Sciatic nerve (tissue), 2 donors: ENCODE results near the gene CDH2. TPM values are rescaled to one million over a fixed set of nuclear protein-coding genes. Genes with fewer than 3 reads are reported as not detected.

Experiments
- ATAC-seq: fragments of 200-7000 bp; cut with Tn5 transposase; one replicate; pipeline ENCODE4 v1.9.1; 2020; ENCODE audit warnings: mild to moderate bottlenecking, moderate library complexity
- DNase-seq: peaks from one replicate; pipeline ENCODE4 v3.0.0-alpha.2; 2020; ENCODE audit warnings: low spot score
- intact Hi-C: fragments of 100-400 bp; cut with DNase I; formaldehyde crosslinking; loops from one replicate; pipeline ENCODE4 v1.14.2; 2022
- total RNA-seq: library from RNA; stranded (reverse); fragmentation: NEBNext Ultra II Directional; extraction: Animal tissue kit (Norgen Biotek cat#: 25700); gene quantifications from one replicate; pipeline ENCODE4 v1.2.1, GENCODE V29; 2021
- donor health status: DM: no; HTN: no; CAD: no.
- donor health status: DM: no; HTN: no; CAD: no.

Gene CDH2
- total RNA-seq, 1 donor from 2014 or later = 11.1 TPM

DNA sequence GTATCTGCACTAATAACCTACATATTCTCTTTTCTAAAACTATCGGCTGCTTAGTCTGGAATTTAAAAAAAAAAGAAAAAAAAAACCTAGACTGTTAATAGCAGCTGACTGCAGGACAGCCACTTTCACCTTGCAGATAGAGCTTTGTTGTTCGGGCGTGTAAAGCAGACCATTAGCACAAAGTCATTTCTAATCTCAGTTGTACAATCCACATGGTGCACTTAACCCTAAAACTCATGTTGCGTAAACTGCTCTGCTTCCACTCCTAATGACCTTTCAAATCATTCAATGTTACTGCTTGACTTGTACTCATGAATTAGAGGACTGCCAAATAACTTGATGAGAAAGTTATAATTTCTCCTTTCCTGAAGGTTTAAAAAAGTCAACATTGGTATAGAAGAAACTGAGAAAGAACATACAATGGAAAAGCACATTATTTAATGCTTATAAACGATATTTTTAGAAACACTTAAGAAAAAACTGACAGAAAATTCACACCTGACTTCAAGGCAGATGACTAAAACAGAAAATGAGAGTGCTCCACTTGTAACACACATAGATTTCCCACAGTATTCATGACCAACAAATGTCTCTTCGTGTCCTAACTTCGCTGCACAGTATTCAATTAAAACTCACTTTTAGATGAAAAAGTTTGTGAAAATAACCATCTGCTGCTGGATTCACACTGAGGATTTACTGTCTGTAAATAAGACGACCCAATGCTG lies 2.6 kb downstream of the CDH2 start:
- ATAC-seq = no peak
- DNase-seq = no peak
- intact Hi-C loops = no loop called here

DNA sequence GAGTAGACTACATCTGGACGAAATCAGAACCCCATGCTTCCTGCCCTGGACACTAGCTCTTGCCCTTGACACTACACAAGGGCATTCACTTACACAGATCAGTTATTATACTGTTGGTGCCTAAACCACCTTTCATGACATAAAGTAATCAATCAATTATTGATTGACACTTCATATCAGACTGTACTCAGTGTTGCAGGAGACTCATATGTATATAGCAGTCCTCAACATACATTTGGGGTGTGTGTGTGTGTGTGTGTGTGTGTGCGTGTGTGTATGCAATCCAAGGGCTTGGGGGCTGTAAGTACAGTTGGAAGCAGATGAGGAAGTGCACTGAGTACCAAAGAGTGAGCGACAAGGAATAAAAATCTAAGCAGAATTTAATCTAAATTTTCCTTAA lies 5.1 kb downstream of the CDH2 start:
- DNase-seq (no peak), ATAC-seq (no peak)
- intact Hi-C loops = no loop called here

DNA sequence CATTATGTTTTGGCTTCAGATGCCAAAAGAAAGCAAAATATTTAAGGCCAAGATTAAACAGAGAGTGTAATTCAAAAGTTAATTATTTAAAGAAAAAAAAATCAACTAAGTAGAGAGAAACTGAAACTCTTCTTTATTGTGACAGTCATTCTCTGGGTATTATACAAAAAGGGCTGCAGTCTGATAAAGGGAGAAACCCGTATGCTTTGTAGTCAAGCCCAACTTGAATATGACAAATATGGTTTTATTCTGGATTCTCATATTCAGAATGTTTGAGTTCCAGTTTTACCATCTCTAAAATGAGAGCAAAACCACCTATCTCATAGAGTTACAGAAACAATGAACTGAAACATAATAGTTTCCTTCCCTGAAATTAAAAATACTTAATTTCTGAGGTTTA lies 8.2 kb downstream of the CDH2 start:
- intact Hi-C loops = no loop called here
- ATAC-seq = no peak
- DNase-seq = no peak

DNA sequence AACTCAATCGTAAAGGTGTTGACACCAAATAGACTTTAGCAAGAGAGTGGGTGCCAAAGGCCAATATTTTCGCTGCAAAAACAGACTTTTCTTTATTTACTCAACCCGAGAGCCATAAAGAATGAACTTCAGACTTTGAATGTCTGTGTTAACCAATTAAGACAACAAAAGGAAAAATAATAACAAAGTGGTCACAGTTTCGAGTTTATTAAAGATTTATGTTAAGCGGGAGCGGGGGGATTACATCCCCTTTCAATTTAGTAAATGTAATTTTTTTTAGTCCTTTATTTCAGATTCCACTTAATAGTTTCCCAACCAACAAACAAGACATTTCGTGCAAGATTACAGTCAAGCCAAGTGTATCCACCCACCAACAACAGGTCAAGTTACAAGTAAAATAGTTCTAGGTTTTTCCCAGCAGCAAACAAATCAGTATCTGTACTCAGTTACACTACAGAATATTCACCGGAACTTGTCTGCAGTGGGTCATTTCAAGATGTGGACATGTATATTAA lies 9.0 kb downstream of the CDH2 start:
- intact Hi-C loops = no loop called here
- no peak for DNase-seq
- ATAC-seq = no peak

DNA sequence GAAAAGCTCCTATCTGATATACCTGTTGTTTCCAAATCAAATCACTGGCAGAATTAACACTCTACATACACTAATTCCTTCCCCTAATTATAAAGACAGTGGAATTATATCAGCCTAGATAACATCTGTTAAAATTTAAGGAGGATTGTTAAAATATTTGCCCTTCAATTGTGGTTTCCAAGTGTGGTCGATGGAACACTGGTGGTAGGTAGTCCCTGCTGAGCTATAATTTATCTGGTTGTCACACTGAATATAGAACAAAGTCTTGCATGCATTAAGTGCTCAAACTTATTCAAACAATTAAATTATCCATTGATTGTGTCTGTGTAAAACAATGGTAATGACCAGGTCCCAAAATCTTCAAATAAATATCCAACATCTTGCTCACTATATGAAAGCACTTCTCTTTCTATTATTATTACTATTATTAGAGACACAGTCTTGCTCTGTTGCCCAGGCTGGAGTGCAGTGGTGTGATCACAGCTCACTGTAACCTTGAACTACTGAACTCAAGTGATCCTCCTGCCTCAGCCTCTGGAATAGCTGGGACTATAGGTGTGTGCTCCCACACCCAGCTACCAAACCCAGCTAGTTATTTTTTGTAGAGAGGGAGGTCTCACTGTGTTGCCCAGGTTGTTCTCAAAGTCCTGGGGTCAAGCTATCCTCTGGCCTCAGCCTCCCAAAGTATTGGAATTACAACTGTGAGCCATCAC lies 12.0 kb downstream of the CDH2 start:
- no peak for ATAC-seq
- DNase-seq = no peak
- intact Hi-C loops = no loop called here

DNA sequence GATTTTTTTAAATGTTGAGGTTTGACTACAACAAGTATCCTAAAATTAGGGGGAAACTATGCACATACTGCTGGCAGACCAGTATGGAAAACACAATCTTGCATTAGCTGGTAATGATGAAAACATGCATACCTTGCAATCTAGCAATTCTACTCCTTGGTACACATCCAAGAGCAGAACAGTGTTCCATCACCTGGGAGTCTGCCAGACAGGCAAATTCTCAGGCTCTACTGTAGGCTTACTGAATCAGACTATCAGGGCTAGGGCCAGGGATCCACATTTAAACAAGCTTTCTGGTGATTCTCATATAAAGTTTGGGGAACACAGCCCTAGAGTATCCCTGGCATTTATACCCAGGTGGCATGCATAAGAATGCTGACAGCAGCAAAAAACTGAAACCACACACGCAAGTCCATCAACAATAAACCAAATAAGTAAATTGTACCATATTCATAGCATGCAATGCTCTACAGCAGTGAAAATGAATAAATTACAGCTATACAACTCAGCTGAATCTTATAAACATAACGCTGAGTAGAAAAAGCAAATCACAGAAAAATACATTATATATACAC lies 13.6 kb downstream of the CDH2 start:
- DNase-seq (no peak), ATAC-seq (no peak)
- intact Hi-C loops = no loop called here

DNA sequence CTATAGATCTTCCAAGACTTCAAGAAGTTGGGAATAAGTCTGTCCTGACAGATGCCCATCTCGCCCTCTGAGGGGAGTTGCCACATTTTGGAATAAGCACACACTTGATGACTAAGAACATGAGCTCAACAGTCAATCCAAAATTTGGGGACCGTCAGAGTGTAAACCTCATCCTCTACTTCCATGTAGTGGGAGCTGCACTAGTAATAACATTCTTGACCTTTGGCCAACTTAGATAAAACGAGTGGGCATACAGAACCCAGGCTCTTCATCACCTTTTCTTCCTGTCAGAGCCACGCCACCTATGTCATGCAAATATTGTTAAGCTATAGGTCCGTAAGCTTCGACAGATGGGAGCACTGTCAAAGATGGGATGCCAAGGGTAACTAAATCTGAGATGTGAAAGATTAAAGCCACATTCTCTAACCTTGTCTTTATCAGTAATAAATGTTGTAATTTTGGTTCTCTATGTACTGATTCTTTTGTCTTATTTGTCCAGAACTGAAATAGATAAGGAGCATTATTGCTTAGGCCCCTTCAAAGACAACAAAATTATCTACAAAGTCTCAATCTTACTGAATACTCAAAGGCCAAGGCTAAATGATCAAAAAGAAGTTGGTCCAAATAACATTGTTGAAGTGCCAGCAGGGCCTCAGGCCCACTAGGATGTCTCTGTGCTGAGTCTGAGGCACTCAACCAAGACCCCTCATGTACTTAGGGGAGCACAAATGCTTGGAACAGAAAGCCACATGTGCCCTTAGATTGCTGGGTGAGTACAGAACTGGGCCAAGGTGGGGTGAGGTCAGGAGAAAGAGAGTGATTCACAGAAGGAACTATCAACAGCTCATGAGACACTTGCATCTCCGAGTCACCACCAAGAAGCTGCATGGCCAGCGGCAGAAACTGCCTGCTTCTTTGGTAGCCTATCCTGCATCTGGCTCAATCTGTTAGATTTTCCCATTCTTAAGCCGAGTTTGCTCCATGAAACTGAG lies 15.0 kb downstream of the CDH2 start:
- ATAC-seq (no peak), DNase-seq (no peak)
- intact Hi-C loops = no loop called here

DNA sequence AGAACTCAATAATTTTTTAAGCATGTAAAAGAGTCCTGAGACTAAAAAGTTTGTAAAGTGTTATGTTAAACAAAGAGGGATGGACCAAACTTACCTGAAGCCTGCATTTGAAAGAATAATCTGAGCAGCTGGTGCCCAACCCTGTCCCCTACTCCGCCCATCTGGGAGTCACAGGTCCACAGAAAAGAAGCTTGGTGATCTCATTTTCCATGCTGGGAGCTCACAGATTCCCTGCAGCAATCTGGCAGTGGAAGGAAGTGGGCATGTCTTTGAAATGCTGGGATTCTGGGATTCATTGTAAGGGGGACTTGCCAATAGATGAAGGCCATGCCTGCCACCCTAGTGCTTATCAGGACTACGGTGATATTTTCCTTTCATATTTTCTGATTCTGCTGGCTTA lies 17.9 kb downstream of the CDH2 start:
- ATAC-seq = no peak
- no peak for DNase-seq
- intact Hi-C loops = no loop called here

DNA sequence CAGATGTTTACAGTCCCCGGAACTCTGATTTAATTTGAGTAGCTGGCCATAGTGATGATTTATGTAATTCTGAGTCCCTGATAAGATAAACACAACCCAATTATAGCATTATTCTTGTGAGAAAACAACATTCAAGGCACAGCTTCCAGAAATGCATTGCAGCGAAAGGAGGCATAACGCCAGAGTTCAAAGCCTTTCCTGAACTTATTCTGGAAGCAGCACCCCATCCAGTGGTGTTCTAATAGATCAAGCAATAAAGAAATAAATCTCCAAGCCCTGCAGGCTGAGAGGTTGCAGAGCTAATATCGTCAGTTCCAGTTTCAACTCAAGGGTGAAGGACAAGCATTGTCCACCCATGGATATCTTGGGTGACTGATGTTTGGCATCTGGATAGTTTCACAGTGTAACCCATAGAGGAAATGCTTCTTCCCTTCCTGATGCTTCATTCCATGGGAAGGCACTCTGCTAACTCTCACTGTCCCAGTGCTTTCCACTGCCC lies 18.8 kb downstream of the CDH2 start:
- intact Hi-C loops = no loop called here
- DNase-seq (no peak), ATAC-seq (no peak)

DNA sequence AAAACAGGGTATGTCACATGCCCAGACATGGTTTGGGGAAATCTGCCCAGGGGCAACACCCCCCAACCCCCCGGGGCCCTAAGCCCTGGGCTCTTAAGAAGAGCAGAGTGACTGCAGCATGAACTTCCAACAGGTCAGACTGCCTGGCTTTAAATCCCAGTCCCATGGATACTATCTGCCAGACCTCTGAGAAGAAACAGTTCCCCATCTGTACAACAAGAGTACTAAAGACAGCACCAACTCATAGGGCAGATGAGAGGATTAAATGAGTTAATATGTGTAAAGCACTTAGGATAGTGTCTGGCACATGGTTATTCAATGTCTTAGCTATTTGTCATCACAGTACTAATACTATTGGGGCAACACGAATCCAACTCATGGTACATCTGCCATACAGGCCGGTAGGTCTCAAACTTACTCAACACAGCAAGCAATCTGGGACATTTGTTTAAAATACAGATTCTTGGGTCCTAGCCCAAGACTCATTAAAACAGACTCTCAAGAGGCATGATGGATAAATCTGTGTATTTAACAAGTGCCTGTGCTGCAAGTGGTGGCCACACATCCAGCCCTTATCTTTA lies 23.4 kb downstream of the CDH2 start:
- no peak for ATAC-seq
- intact Hi-C loops = no loop called here
- DNase-seq = no peak

DNA sequence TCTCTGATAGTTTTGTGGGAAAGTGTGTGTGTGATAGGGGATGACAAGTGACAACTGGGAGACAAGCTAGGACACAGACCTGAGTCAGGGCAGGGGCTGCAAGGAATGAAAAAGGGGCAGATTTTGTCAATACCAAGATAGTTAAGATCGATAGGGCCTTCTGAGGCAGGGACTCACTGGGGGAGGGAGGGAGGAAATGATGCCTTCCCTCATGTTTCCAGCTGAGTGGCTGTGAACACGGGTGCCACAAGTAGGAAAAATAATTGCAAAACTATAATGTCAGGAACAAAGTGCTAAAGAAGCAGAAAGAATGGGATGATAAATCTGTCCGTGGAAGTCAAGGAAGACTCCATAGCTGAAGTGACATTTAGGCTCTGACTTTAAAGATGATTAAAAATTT lies 24.2 kb downstream of the CDH2 start:
- intact Hi-C loops = no loop called here
- no peak for DNase-seq
- ATAC-seq = no peak

DNA sequence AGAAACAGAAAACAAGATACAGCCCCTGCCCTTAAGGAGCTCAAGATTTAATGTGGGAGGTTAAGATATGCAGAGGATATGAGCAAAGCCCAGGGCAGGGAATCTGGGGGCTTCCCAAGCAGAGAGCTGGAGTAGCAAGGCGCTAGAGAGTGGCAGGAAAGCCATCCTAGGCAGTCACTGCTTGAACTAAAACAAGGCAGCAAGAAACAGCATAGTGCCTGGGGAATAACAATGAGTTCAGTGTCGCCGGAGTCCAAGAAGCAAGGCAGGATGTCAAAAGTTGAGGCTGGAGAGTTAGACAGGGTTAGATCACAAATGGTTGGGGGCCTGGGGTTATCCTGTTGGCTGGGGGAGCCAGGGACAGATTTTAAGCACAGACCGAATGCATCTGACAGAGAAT lies 24.6 kb downstream of the CDH2 start:
- intact Hi-C loops = no loop called here
- DNase-seq (no peak), ATAC-seq (no peak)

DNA sequence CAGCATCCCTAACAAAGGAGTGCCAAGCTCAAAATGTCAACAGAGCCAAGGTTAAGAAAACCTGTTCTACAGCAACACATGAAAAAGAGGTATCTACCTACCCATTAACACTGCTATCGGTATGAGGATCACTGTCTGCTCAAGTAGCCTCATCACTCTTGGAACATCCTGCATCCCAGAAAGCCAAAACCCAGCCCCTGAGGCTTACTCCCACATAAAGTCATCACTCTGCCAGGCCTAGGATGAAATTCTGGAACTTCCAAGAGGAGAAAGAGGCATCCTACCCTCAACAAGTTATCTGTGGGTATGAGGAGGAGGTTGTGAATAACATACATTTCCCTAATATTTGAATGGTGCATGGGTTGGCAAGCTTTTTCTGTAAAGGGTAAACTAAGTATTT lies 25.5 kb downstream of the CDH2 start:
- intact Hi-C loops = no loop called here
- ATAC-seq (no peak), DNase-seq (no peak)

DNA sequence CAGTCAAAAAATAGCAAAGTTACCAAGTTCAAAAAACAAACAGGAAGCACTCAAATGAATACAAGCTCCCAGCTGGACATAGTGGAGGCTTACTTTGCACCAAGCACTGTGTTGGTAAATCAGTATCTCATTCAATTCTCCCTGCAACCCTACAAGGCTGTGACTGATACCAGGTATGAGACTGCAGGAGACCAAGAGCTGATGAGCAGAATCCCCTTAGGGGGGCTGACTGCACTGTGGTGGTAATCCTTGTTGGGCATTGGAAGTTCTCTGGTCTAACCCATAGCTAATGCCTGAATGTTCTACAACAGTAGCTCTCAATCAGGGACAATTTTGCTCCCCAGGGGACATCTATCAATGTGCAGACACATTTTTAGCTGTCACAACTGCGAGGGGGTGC lies 26.0 kb downstream of the CDH2 start:
- no peak for ATAC-seq
- intact Hi-C loops = no loop called here
- DNase-seq = no peak

DNA sequence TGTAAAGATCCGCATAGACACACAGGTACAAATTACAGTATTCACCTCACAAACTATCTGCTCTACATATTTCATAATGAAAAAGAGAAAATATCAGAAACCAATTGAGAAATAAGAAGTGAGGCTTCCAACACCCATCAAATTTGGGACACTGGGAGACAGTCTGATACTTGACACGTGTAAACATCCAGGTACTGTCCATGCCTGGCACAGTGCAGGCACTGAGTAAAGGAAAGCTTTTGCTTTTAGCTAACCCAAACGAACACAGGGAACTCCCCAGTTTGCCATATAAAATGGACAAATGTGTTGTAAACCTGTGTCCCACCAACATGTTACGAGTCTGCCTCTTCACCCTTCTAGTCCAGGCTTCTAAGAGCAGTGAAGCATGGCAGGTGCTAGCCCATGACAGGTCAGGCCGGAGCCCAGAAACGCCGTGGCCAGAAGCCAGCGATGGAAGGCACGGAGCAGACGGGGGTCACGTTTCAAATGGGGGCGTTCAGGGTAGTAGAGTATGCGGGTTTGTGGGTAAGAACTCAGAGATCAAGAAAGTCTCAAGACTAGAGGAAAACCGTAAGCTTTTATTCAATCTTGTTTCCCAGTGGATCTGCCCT lies 27.0 kb downstream of the CDH2 start:
- DNase-seq (no peak), ATAC-seq (no peak)
- intact Hi-C loops = no loop called here

DNA sequence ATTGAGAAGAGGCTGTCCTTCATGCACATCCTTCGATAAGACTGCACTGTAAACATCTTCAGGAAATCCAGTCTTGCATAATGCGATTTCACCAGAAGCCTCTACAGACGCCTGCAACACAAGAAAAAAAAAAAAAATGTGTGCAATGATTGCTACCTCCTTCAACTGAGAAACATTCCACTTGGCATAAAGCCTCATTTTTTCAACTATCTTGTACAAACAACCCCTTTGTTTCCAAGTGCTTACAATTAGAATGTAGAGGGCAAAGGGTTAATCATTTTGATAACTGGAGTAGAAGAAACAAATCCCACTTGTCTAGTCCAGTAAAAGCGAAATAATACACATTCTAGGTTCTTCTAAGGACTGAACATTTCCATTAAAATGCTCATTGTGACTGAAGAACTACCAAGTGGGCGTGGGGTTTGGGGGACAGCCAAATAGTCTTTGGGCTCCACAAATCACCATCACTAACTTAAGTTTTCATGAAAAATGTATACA lies 29.2 kb downstream of the CDH2 start:
- ATAC-seq (no peak), DNase-seq (no peak)
- intact Hi-C loops = no loop called here

DNA sequence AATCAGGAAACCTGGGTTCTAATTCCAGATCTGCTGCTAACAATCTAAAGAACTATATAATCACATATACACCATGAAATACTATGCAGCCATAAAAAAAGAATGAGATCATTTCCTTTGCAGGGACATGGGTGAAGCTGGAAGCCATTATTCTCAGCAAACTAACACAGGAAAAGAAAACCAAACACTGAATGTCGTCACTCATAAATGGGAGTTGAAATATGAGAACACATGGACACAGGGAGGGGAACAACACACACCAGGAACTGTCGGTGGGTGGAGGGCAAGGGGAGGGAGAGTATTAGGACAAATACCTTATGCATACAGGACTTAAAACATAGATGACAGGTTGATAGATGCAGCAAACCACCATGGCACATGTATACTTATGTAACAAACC lies 33.2 kb downstream of the CDH2 start:
- intact Hi-C loops = no loop called here
- ATAC-seq (no peak), DNase-seq (no peak)

DNA sequence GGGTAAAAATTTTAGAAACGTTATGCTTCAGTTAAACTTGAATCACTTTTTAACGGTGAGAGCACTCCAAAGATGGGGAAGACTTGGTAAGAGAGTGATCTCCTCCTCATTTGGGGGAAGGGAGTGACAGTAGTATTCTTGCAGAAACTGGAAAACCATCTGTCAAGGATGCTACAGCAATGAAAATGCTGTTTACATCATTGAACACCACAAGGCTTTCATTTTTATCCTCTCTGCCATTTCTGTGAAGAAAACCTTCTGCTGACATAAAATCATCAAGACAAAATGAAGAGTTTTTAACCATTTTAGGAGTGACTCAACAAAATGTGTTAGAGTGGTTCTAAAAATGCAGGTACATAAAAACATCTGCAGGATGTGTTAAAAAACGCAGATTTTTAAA lies 38.1 kb downstream of the CDH2 start:
- DNase-seq = no peak
- ATAC-seq = no peak
- intact Hi-C loops = no loop called here
